HS-27A (cell line): ENCODE measurements around the gene CALN1.
"Not testable (repeated sequence)": the region's sequence is repeated elsewhere in the genome, so short reads cannot be mapped to it uniquely, and the experiment has no call there.

Source experiments
- DNase-seq: peaks from one replicate; pipeline ENCODE4 v3.0.0-alpha.2; 2012; ENCODE audit warnings: low read depth, missing footprints

CALN1 gene

GRCh38 chr7:71865172-71865571 lies 547.0 kb downstream of the CALN1 start:
- DNase-seq = no peak

GRCh38 chr7:71864130-71864529 lies 548.0 kb downstream of the CALN1 start:
- DNase-seq = no peak

- no peak for DNase-seq
Measured at GRCh38 chr7:71860572-71860971, 551.6 kb downstream of the CALN1 start.

GRCh38 chr7:71857338-71857737 lies 554.8 kb downstream of the CALN1 start:
- DNase-seq = no peak

GRCh38 chr7:71854546-71855397 lies 557.4 kb downstream of the CALN1 start:
- no peak for DNase-seq

- no peak for DNase-seq
Measured at GRCh38 chr7:71851776-71852498, 560.2 kb downstream of the CALN1 start.

- DNase-seq = no peak
Measured at GRCh38 chr7:71846160-71846559, 566.0 kb downstream of the CALN1 start.

- no peak for DNase-seq
Measured at GRCh38 chr7:71843676-71844075, 568.5 kb downstream of the CALN1 start.

GRCh38 chr7:71842786-71843185 lies 569.4 kb downstream of the CALN1 start:
- no peak for DNase-seq

GRCh38 chr7:71842381-71842780 lies 569.8 kb downstream of the CALN1 start:
- no peak for DNase-seq

GRCh38 chr7:71835056-71835455 lies 577.1 kb downstream of the CALN1 start:
- no peak for DNase-seq

GRCh38 chr7:71829515-71829914 lies 582.6 kb downstream of the CALN1 start:
- DNase-seq = no peak

- DNase-seq = no peak
Measured at GRCh38 chr7:71828361-71828760, 583.8 kb downstream of the CALN1 start.

GRCh38 chr7:71826141-71826540 lies 586.0 kb downstream of the CALN1 start:
- DNase-seq = no peak

- DNase-seq = no peak
Measured at GRCh38 chr7:71824006-71824760, 588.0 kb downstream of the CALN1 start.

- DNase-seq = not testable (repeated sequence)
Measured at GRCh38 chr7:71822406-71822805, 589.7 kb downstream of the CALN1 start.

GRCh38 chr7:71817916-71818315 lies 594.2 kb downstream of the CALN1 start:
- no peak for DNase-seq

GRCh38 chr7:71808115-71808514 lies 604.0 kb downstream of the CALN1 start:
- DNase-seq = no peak

GRCh38 chr7:71804256-71804655 lies 607.9 kb downstream of the CALN1 start:
- no peak for DNase-seq

- no peak for DNase-seq
Measured at GRCh38 chr7:71801976-71802375, 610.2 kb downstream of the CALN1 start.

GRCh38 chr7:71800321-71800720 lies 611.8 kb downstream of the CALN1 start:
- DNase-seq = no peak

- DNase-seq = no peak
Measured at GRCh38 chr7:71795410-71795809, 616.7 kb downstream of the CALN1 start.

GRCh38 chr7:71793251-71793650 lies 618.9 kb downstream of the CALN1 start:
- no peak for DNase-seq
